SK-N-SH (cell line): Measurements from ENCODE around the gene ARID1B.

Experiments
- FOSL2 ChIP-seq: IDR thresholded peaks from 2 replicates; pipeline ENCODE4 v1.4.0; 2012; ENCODE audit warnings: low read depth, mild to moderate bottlenecking, moderate library complexity, borderline replicate concordance
- JUND ChIP-seq: IDR thresholded peaks from 2 replicates; pipeline ENCODE4 v1.4.0; 2012
- POLR2AphosphoS5 ChIP-seq: IDR thresholded peaks from 2 replicates; pipeline ENCODE4 v1.6.1; 2012; ENCODE audit warnings: low read depth, low read length
- REST ChIP-seq: IDR thresholded peaks from 2 replicates; pipeline ENCODE4 v1.6.1; 2012; ENCODE audit warnings: mild to moderate bottlenecking, low read depth, low read length, moderate library complexity
- SIN3A ChIP-seq: IDR thresholded peaks from 2 replicates; pipeline ENCODE4 v1.6.1; 2012; ENCODE audit warnings: low read depth, mild to moderate bottlenecking, low read length, moderate library complexity, borderline replicate concordance
- YY1 ChIP-seq: IDR thresholded peaks from 2 replicates; pipeline ENCODE4 v1.4.0; 2012; ENCODE audit warnings: low read depth, mild to moderate bottlenecking
- TF ChIP-seq, protein P1 (sequence below): fragments of 200-600 bp; sonication (generic); IDR thresholded peaks from 2 replicates; pipeline ENCODE4 v1.6.1; 2017; ENCODE audit warnings: antibody characterized with exemption, mild to moderate bottlenecking, moderate library complexity
- TF ChIP-seq, protein P2 (sequence below): IDR thresholded peaks from 2 replicates; pipeline ENCODE4 v1.4.0; 2012; ENCODE audit warnings: low read depth, borderline replicate concordance

DNA sequence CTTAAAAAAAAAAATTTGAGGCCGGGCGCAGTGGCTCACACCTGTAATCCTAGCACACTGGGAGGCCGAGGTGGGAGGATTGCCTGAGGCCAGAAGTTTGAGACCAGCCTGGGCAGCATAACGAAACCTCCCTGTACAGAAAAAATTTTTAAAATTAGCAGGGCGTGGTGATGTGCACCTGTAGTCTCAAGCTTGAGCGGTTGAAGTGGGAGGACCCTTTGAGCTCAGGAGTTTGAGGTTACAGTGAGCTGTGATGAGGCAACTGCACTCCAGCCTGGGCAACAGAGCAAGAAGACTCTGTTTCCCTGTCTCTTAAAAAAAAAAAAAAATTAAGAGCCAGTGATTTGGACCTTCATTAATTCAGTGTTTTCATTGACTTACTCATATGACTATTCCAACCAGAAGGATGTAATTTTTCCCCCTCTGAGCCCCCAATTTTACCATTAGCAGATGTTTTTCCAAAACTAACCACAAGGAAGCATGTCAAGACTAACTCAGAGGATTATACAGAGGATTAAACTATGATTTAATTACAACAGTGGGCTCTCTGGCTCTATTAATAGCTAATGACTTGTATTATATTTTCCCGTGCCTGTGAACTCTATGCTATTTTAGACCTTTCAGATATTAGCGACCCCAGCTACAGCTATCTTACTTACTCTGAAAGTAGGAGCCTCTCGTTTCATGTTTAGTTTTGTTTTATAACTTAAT lies 75.1 kb downstream of the ARID1B start:
- TF ChIP-seq SIN3A (no peak), POLR2AphosphoS5 (no peak), JUND (no peak), REST (no peak), YY1 (no peak), FOSL2 (no peak)
- TF ChIP-seq, protein P1, sequence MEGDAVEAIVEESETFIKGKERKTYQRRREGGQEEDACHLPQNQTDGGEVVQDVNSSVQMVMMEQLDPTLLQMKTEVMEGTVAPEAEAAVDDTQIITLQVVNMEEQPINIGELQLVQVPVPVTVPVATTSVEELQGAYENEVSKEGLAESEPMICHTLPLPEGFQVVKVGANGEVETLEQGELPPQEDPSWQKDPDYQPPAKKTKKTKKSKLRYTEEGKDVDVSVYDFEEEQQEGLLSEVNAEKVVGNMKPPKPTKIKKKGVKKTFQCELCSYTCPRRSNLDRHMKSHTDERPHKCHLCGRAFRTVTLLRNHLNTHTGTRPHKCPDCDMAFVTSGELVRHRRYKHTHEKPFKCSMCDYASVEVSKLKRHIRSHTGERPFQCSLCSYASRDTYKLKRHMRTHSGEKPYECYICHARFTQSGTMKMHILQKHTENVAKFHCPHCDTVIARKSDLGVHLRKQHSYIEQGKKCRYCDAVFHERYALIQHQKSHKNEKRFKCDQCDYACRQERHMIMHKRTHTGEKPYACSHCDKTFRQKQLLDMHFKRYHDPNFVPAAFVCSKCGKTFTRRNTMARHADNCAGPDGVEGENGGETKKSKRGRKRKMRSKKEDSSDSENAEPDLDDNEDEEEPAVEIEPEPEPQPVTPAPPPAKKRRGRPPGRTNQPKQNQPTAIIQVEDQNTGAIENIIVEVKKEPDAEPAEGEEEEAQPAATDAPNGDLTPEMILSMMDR = no peak
- TF ChIP-seq, protein P2, sequence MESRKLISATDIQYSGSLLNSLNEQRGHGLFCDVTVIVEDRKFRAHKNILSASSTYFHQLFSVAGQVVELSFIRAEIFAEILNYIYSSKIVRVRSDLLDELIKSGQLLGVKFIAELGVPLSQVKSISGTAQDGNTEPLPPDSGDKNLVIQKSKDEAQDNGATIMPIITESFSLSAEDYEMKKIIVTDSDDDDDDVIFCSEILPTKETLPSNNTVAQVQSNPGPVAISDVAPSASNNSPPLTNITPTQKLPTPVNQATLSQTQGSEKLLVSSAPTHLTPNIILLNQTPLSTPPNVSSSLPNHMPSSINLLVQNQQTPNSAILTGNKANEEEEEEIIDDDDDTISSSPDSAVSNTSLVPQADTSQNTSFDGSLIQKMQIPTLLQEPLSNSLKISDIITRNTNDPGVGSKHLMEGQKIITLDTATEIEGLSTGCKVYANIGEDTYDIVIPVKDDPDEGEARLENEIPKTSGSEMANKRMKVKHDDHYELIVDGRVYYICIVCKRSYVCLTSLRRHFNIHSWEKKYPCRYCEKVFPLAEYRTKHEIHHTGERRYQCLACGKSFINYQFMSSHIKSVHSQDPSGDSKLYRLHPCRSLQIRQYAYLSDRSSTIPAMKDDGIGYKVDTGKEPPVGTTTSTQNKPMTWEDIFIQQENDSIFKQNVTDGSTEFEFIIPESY = no peak
